ENCODE results near the gene NFASC. TPM values are rescaled to one million over a fixed set of nuclear protein-coding genes. Genes with fewer than 3 reads are reported as not detected.

The NFASC gene
- total RNA-seq, 2 donors from 2014 or later = 27.7 to 45.9 TPM

- Histone ChIP-seq H3K4me1 (ENCODE audit: control insufficient read depth, insufficient read depth, low read length) (peaks cover 16% of the 10 kb centered on the region), H3K9ac (ENCODE audit: extremely low read depth, low read length, poor library complexity, severe bottlenecking) (no peak overlapping the region), H3K9me3 (ENCODE audit: control insufficient read depth, low read length) (no peaks in the 10 kb centered on the region), H3K27ac (ENCODE audit: low read depth, low read length) (no peak overlapping the region), H3K27me3 (ENCODE audit: control insufficient read depth, insufficient read depth, low read length, poor library complexity, severe bottlenecking) (no peaks in the 10 kb centered on the region), H3K4me3 (ENCODE audit: low read length) (no peak overlapping the region), H3K36me3 (ENCODE audit: control insufficient read depth, insufficient read depth, low read length) (peaks cover 6% of the 10 kb centered on the region)
- H3K4me3 Mint-ChIP-seq = no peak overlapping the region
- no peaks in the 10 kb centered on the region for H3K27me3 Mint-ChIP-seq (ENCODE audit: insufficient read depth)
- no peak overlapping the region for H3K27ac Mint-ChIP-seq
- WGBS, 2 experiments (ENCODE audit: insufficient coverage in 1 of 2, insufficient read length in 1 of 2) = 72 to 90% methylated on average over 2 to 3 of the region's 3 CpGs
- H3K36me3 Mint-ChIP-seq (ENCODE audit: low read depth) = peaks cover 12% of the 10 kb centered on the region
- peaks cover 6% of the 10 kb centered on the region for H3K4me1 Mint-ChIP-seq
- TF ChIP-seq, protein P1, sequence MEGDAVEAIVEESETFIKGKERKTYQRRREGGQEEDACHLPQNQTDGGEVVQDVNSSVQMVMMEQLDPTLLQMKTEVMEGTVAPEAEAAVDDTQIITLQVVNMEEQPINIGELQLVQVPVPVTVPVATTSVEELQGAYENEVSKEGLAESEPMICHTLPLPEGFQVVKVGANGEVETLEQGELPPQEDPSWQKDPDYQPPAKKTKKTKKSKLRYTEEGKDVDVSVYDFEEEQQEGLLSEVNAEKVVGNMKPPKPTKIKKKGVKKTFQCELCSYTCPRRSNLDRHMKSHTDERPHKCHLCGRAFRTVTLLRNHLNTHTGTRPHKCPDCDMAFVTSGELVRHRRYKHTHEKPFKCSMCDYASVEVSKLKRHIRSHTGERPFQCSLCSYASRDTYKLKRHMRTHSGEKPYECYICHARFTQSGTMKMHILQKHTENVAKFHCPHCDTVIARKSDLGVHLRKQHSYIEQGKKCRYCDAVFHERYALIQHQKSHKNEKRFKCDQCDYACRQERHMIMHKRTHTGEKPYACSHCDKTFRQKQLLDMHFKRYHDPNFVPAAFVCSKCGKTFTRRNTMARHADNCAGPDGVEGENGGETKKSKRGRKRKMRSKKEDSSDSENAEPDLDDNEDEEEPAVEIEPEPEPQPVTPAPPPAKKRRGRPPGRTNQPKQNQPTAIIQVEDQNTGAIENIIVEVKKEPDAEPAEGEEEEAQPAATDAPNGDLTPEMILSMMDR (conservative IDR thresholded peaks at IDR 0.05) = no peak
- H3K9me3 Mint-ChIP-seq = no peaks in the 10 kb centered on the region
- no peak for DNase-seq
These were observed 64.5 kb downstream of the NFASC start for GRCh38 chr1:204935155-204935554.

DNA sequence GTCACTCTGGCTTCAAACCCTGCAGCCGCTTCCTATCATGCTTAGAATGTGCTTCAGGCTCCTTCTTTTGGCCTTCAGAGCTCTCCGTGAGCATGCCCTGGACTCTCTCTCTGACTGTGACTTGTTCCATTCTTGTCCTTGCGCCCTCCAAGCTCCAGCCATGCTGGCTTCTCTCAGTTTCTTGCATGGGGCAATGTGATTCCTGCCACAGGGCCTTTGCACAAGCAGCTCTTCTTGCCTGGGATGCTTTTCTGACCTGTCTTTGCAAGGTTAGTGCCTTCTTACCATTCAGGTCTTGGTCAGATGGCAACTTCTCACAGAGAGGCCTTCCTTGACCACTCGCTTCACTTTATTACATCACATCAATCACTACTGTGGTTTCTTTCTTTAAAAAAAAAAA is 66.1 kb downstream of the NFASC start:
- DNase-seq = no peak
- Histone ChIP-seq H3K27ac (ENCODE audit: low read depth, low read length) (no peak overlapping the region), H3K9me3 (ENCODE audit: control insufficient read depth, low read length) (no peaks in the 10 kb centered on the region), H3K27me3 (ENCODE audit: control insufficient read depth, insufficient read depth, low read length, poor library complexity, severe bottlenecking) (no peaks in the 10 kb centered on the region), H3K36me3 (ENCODE audit: control insufficient read depth, insufficient read depth, low read length) (peaks cover 6% of the 10 kb centered on the region), H3K4me3 (ENCODE audit: low read length) (no peak overlapping the region), H3K9ac (ENCODE audit: extremely low read depth, low read length, poor library complexity, severe bottlenecking) (no peak overlapping the region), H3K4me1 (ENCODE audit: control insufficient read depth, insufficient read depth, low read length) (peaks cover 4% of the 10 kb centered on the region)
- WGBS, 2 experiments (ENCODE audit: insufficient coverage in 1 of 2, insufficient read length in 1 of 2) = 53 to 55% methylated on average over 4 of the region's 4 CpGs
- TF ChIP-seq, protein P1 (conservative IDR thresholded peaks at IDR 0.05) = no peak
- Mint-ChIP-seq H3K36me3 (ENCODE audit: low read depth) (peaks cover 12% of the 10 kb centered on the region), H3K27ac (no peak overlapping the region), H3K4me1 (peaks cover 6% of the 10 kb centered on the region), H3K27me3 (ENCODE audit: insufficient read depth) (no peaks in the 10 kb centered on the region), H3K4me3 (no peak overlapping the region), H3K9me3 (no peaks in the 10 kb centered on the region)

GRCh38 chr1:204937901-204938300 is 67.2 kb downstream of the NFASC start:
- peaks cover 12% of the 10 kb centered on the region for H3K36me3 Mint-ChIP-seq (ENCODE audit: low read depth)
- WGBS, 2 experiments (ENCODE audit: insufficient coverage in 1 of 2, insufficient read length in 1 of 2) = 80 to 84% methylated on average over 5 to 11 of the region's 11 CpGs
- H3K4me3 ChIP-seq (ENCODE audit: low read length) = no peak overlapping the region
- H3K27me3 Mint-ChIP-seq (ENCODE audit: insufficient read depth) = no peaks in the 10 kb centered on the region
- TF ChIP-seq, protein P1 (conservative IDR thresholded peaks at IDR 0.05) = no peak
- no peak overlapping the region for H3K4me3 Mint-ChIP-seq
- peak; percentile 31 for DNase-seq
- peaks cover 6% of the 10 kb centered on the region for H3K36me3 ChIP-seq (ENCODE audit: control insufficient read depth, insufficient read depth, low read length)
- no peaks in the 10 kb centered on the region for H3K27me3 ChIP-seq (ENCODE audit: control insufficient read depth, insufficient read depth, low read length, poor library complexity, severe bottlenecking)
- H3K4me1 ChIP-seq (ENCODE audit: control insufficient read depth, insufficient read depth, low read length) = no peaks in the 10 kb centered on the region
- no peak overlapping the region for H3K9ac ChIP-seq (ENCODE audit: extremely low read depth, low read length, poor library complexity, severe bottlenecking)
- no peak overlapping the region for H3K27ac ChIP-seq (ENCODE audit: low read depth, low read length)
- H3K9me3 Mint-ChIP-seq = no peaks in the 10 kb centered on the region
- H3K27ac Mint-ChIP-seq = no peak overlapping the region
- H3K4me1 Mint-ChIP-seq = peaks cover 6% of the 10 kb centered on the region
- H3K9me3 ChIP-seq (ENCODE audit: control insufficient read depth, low read length) = no peaks in the 10 kb centered on the region
